OCI-LY3 (cell line): ENCODE measurements around the gene CEACAM18.

Experiments used
- CTCF ChIP-seq: fragments of 200-600, 300-600 bp; sonication (generic); IDR thresholded peaks from 2 replicates; pipeline ENCODE4 v1.5.1; 2014; ENCODE audit warnings: antibody characterized with exemption, low read length, low read depth
- EZH2phosphoT487 ChIP-seq: fragments of 200-600 bp; shearing (Covaris generic); IDR thresholded peaks from 2 replicates; pipeline ENCODE4 v1.6.1; 2018; ENCODE audit warnings: antibody characterized with exemption, mixed run types, low read depth

GRCh38 chr19:51471527-51471926 is 6.8 kb upstream of the CEACAM18 start:
- no peak for TF ChIP-seq CTCF
- TF ChIP-seq EZH2phosphoT487, result no peak
